Sigmoid colon (tissue), 7 donors: ENCODE results near the gene MAPKBP1. TPM values are rescaled to one million over a fixed set of nuclear protein-coding genes. Genes with fewer than 3 reads are reported as not detected.
"Not testable (repeated sequence)": the region's sequence is repeated elsewhere in the genome, so short reads cannot be mapped to it uniquely, and the experiment has no call there.

ENCODE experiments used
- DNase-seq: peaks from one replicate; pipeline ENCODE4 v3.0.0-alpha.2; 2019
- H3K27ac ChIP-seq, 4 donors: fragments of 200-600 bp; sonication (generic); one replicate each; pipeline ENCODE4 v1.5.1; 2016 to 2019; ENCODE audit warnings: mild to moderate bottlenecking in 1 of 4
- H3K27me3 ChIP-seq, 3 donors: fragments of 200-600 bp; sonication (generic); one replicate each; pipeline ENCODE4 v1.5.1; 2019; ENCODE audit warnings: mild to moderate bottlenecking in 1 of 3
- H3K36me3 ChIP-seq, 4 donors: fragments of 200-600 bp; sonication (generic); one replicate each; pipeline ENCODE4 v1.5.1; 2016 to 2019
- H3K4me1 ChIP-seq, 4 donors: fragments of 200-600 bp; sonication (generic); one replicate each; pipeline ENCODE4 v1.5.1; 2017 to 2019
- H3K4me3 ChIP-seq, 4 donors: fragments of 200-600 bp; sonication (generic); one replicate each; pipeline ENCODE4 v1.5.1; 2017 to 2019; ENCODE audit warnings: mild to moderate bottlenecking in 2 of 4, moderate library complexity in 1 of 4
- H3K9me3 ChIP-seq, 4 donors: fragments of 200-600 bp in 3 of 4; sonication (generic) in 3 of 4; one replicate each; pipeline versions ENCODE4 v1.5.1 to v1.6.1; 2013 to 2019
- CTCF ChIP-seq, 4 experiments: fragments of 450-650 bp in 3 of 4; fragments of 200-600 bp in 1 of 4; IDR thresholded peaks; one replicate each; pipeline ENCODE4 v1.5.1; 2016 to 2019; ENCODE audit warnings: antibody characterized with exemption in 4 of 4, mild to moderate bottlenecking in 3 of 4, moderate library complexity in 2 of 4
- EP300 ChIP-seq, 4 donors: sonication (generic); formaldehyde crosslinking; IDR thresholded peaks; one replicate each; pipeline ENCODE4 v1.6.1; 2017; ENCODE audit warnings: antibody characterized with exemption in 4 of 4
- POLR2A ChIP-seq, 2 donors: fragments of 450-650 bp; IDR thresholded peaks; one replicate each; pipeline ENCODE4 v1.6.1; 2016; ENCODE audit warnings: antibody characterized with exemption in 2 of 2, mild to moderate bottlenecking in 2 of 2, moderate library complexity in 2 of 2
- POLR2AphosphoS5 ChIP-seq, 4 donors: sonication (generic); formaldehyde crosslinking; IDR thresholded peaks; one replicate each; pipeline ENCODE4 v1.6.1; 2017; ENCODE audit warnings: antibody characterized with exemption in 4 of 4
- WGBS, 2 donors: extraction: QIAGEN DNeasy Blood & Tissue Kit; methylation state at CpG; one replicate each; pipeline ENCODE4 v1.1.7; 2013; 5-methylcytosine and 5-hydroxymethylcytosine counted together
- intact Hi-C: fragments of 100-400 bp; cut with DNase I; formaldehyde crosslinking; loops from one replicate; pipeline ENCODE4 v1.15.1; 2023
- polyA plus RNA-seq, 3 donors: library from polyadenylated mRNA; stranded (reverse); fragments of 200-250 nt; gene quantifications; one replicate each; pipeline ENCODE4 v1.2.3, GENCODE V29; 2013
- total RNA-seq, 4 donors: library from RNA; depleted of rRNA; stranded (reverse); fragments of >200 nt; gene quantifications; one replicate each; pipeline ENCODE4 v1.1.0, GENCODE V29; 2016
- donor health status: healthy with polysubstance abuse.
- donor health status: Bipolar disorder and iron deficiency.
- donor health status: healthy.

The MAPKBP1 gene
- total RNA-seq (10 to 100 TPM; 15.0 to 42.7 (median 22.3) TPM), polyA plus RNA-seq (1 to 10 TPM; 2.3 to 9.5 (median 3.0) TPM)

GRCh38 chr15:41774062-41774881 lies at the start of gene MAPKBP1:
Gene MAPKBP1, plus strand, starts transcription at chr15:41774484. Its CDS starts 792 bp downstream, at chr15:41775276.
- TF ChIP-seq EP300 (IDR thresholded peaks at IDR 0.05) (peak in 1 of 4 donors; percentile 27), POLR2AphosphoS5 (IDR thresholded peaks at IDR 0.05) (peak; percentile 83 to 93 (median 90)), POLR2A (IDR thresholded peaks at IDR 0.05) (peak; percentile 25 to 33), CTCF (IDR thresholded peaks at IDR 0.05) (peak; percentile 33 to 50 (median 46))
- Histone ChIP-seq H3K9me3 (no peaks in the 10 kb centered on the region), H3K27me3 (no peaks in the 10 kb centered on the region), H3K27ac (peak within 1 kb of the TSS; percentile 87 to 94 (median 90)), H3K36me3 (peaks cover 0 to 2% (median 0%) of the 10 kb centered on the region in 4 donors), H3K4me1 (peaks cover 0 to 51% (median 45%) of the 10 kb centered on the region in 4 donors), H3K4me3 (peak within 1 kb of the TSS; percentile 65 to 87 (median 76))
- 0% methylated on average over 62 of the region's 62 CpGs for WGBS, 2 donors
- intact Hi-C loops: loop anchor here (1.0 to 10.0 kb wide), 5 partner anchors 37 to 169 kb away; partner anchors contain the start of genes JMJD7 and MGA
- DNase-seq: peak; percentile 98

- no peak for TF ChIP-seq CTCF (IDR thresholded peaks at IDR 0.05)
- no peak for TF ChIP-seq POLR2AphosphoS5 (IDR thresholded peaks at IDR 0.05)
- no peak for TF ChIP-seq POLR2A (IDR thresholded peaks at IDR 0.05)
- no peak for TF ChIP-seq EP300 (IDR thresholded peaks at IDR 0.05)
- H3K9me3 ChIP-seq: no peaks in the 10 kb centered on the region
- no peak overlapping the region for H3K27ac ChIP-seq
- no peaks in the 10 kb centered on the region for H3K4me1 ChIP-seq
- H3K4me3 ChIP-seq: no peak overlapping the region
- DNase-seq: no peak
- 85 to 91% methylated on average over 3 of the region's 3 CpGs for WGBS, 2 donors
- intact Hi-C loops: no loop called here
- H3K36me3 ChIP-seq: peaks cover 0 to 35% (median 9%) of the 10 kb centered on the region in 4 donors
- H3K27me3 ChIP-seq: no peaks in the 10 kb centered on the region
These were observed 47.1 kb upstream of the MAPKBP1 start for GRCh38 chr15:41727143-41727542.

GRCh38 chr15:41728061-41728460 lies 46.2 kb upstream of the MAPKBP1 start:
- intact Hi-C loops: not testable (repeated sequence)

GRCh38 chr15:41730543-41730942 lies 43.7 kb upstream of the MAPKBP1 start:
- Histone ChIP-seq H3K4me1 (no peaks in the 10 kb centered on the region), H3K36me3 (peaks cover 0 to 58% (median 15%) of the 10 kb centered on the region in 4 donors), H3K9me3 (no peaks in the 10 kb centered on the region), H3K27ac (no peak overlapping the region), H3K4me3 (no peak overlapping the region), H3K27me3 (no peaks in the 10 kb centered on the region)
- TF ChIP-seq POLR2AphosphoS5 (IDR thresholded peaks at IDR 0.05) (no peak), EP300 (IDR thresholded peaks at IDR 0.05) (no peak), CTCF (IDR thresholded peaks at IDR 0.05) (no peak), POLR2A (IDR thresholded peaks at IDR 0.05) (no peak)
- WGBS, 2 donors: 77 to 81% methylated on average over 4 of the region's 4 CpGs
- intact Hi-C loops: no loop called here
- DNase-seq: no peak

More at GRCh38 chr15:41728061-41728460, 46.2 kb upstream of the MAPKBP1 start:
- not testable (repeated sequence) for DNase-seq, H3K27ac ChIP-seq, H3K9me3 ChIP-seq, H3K4me3 ChIP-seq, H3K4me1 ChIP-seq, H3K27me3 ChIP-seq
- peaks cover 0 to 35% (median 9%) of the 10 kb centered on the region in 4 donors for H3K36me3 ChIP-seq
- 95% methylated on average over 11 of the region's 11 CpGs for WGBS, 2 donors

GRCh38 chr15:41732483-41732882 lies 41.8 kb upstream of the MAPKBP1 start:
- Histone ChIP-seq H3K27ac (no peak overlapping the region), H3K27me3 (no peaks in the 10 kb centered on the region), H3K4me1 (no peaks in the 10 kb centered on the region), H3K36me3 (peaks cover 8 to 77% (median 31%) of the 10 kb centered on the region in 4 donors), H3K4me3 (no peak overlapping the region), H3K9me3 (no peaks in the 10 kb centered on the region)
- no peak for TF ChIP-seq POLR2AphosphoS5 (IDR thresholded peaks at IDR 0.05)
- no peak for TF ChIP-seq POLR2A (IDR thresholded peaks at IDR 0.05)
- TF ChIP-seq EP300 (IDR thresholded peaks at IDR 0.05): no peak
- TF ChIP-seq CTCF (IDR thresholded peaks at IDR 0.05): no peak
- WGBS, 2 donors: 97% methylated on average over 1 of the region's 1 CpG
- intact Hi-C loops: no loop called here
- DNase-seq: no peak
